AG09319 (cell line): Measurements from ENCODE around the gene UBAC2.

Source experiments
- DNase-seq: peaks from one replicate; pipeline ENCODE4 v3.0.0-alpha.2; 2010; ENCODE audit warnings: low read depth; ENCODE audit errors: extremely low read depth
- CTCF ChIP-seq: IDR thresholded peaks from 2 replicates; pipeline ENCODE4 v1.5.1; 2011; ENCODE audit warnings: low read depth, mild to moderate bottlenecking, inconsistent platforms, low read length, moderate library complexity

Gene UBAC2

GRCh38 chr13:99307648-99308339 is 107.1 kb downstream of the UBAC2 start:
- DNase-seq = no peak
- no peak for TF ChIP-seq CTCF

GRCh38 chr13:99308471-99309087 is 107.9 kb downstream of the UBAC2 start:
- DNase-seq = no peak
- TF ChIP-seq CTCF = no peak

- DNase-seq = peak; percentile 50
- no peak for TF ChIP-seq CTCF
Measured at GRCh38 chr13:99310382-99311031, 109.9 kb downstream of the UBAC2 start.

- TF ChIP-seq CTCF = no peak
- DNase-seq = no peak
Measured at GRCh38 chr13:99311137-99311536, 110.5 kb downstream of the UBAC2 start.

- TF ChIP-seq CTCF = no peak
- DNase-seq = no peak
Measured at GRCh38 chr13:99311748-99312492, 111.3 kb downstream of the UBAC2 start.

GRCh38 chr13:99312493-99312883 is 111.8 kb downstream of the UBAC2 start:
- TF ChIP-seq CTCF = peak; percentile 9
- DNase-seq = peak; percentile 98
